Epithelial cell of prostate (primary cell): Measurements from ENCODE around the gene HPN.
A peak's percentile ranks its signal among the peaks of the same experiment; 100 is the strongest.

ENCODE experiments used
- DNase-seq: peaks from one replicate; pipeline ENCODE4 v3.0.0-alpha.2; 2011; ENCODE audit warnings: low read depth, low spot score
- H3K27ac ChIP-seq: fragments of 450-650 bp; 2 replicates; pipeline ENCODE4 v1.5.1; 2017; ENCODE audit warnings: mild to moderate bottlenecking

Gene HPN

GRCh38 chr19:35115177-35115951 is 73.8 kb downstream of the HPN start, which contains the start of gene FXYD3:
Gene FXYD3, plus strand, starts transcription at chr19:35115823. Its CDS starts 3,554 bp downstream, at chr19:35119377.
- no peak for DNase-seq
- peak within 1 kb of the TSS; percentile 90 for H3K27ac ChIP-seq
